Measurements from ENCODE around the gene EIF4G2. TPM values are rescaled to one million over a fixed set of nuclear protein-coding genes. Genes with fewer than 3 reads are reported as not detected.

The EIF4G2 gene
- total RNA-seq, 4 donors from 2014 or later = 587 to 866 (median 665) TPM

GRCh38 chr11:10847960-10848860, 39.5 kb upstream of the EIF4G2 start:
- peaks cover 0 to 18% of the 10 kb centered on the region in 2 donors for H3K36me3 ChIP-seq
- H3K4me3 ChIP-seq = no peak overlapping the region
- TF ChIP-seq CTCF (IDR thresholded peaks at IDR 0.05) = no peak
- no peak for TF ChIP-seq POLR2AphosphoS5 (IDR thresholded peaks at IDR 0.05)
- no peak for TF ChIP-seq POLR2A (IDR thresholded peaks at IDR 0.05)
- no peak for TF ChIP-seq EP300 (IDR thresholded peaks at IDR 0.05)
- H3K9me3 ChIP-seq = no peaks in the 10 kb centered on the region
- H3K4me1 ChIP-seq = peaks cover 0 to 32% (median 3%) of the 10 kb centered on the region in 3 donors
- 58 to 65% methylated on average over 2 to 3 of the region's 3 CpGs for WGBS, 2 donors (ENCODE audit: low coverage in 1 of 2)
- no peak for ATAC-seq
- H3K27me3 ChIP-seq = no peaks in the 10 kb centered on the region
- H3K27ac ChIP-seq = peak overlapping the region in 2 of 4 donors; percentile 8 to 36

- Histone ChIP-seq H3K36me3 (peaks cover 0 to 3% of the 10 kb centered on the region in 2 donors), H3K4me3 (no peak overlapping the region), H3K4me1 (peaks cover 0 to 27% (median 3%) of the 10 kb centered on the region in 3 donors), H3K27ac (no peak overlapping the region), H3K9me3 (no peaks in the 10 kb centered on the region), H3K27me3 (no peaks in the 10 kb centered on the region)
- no peak for ATAC-seq
- no peak for TF ChIP-seq CTCF (IDR thresholded peaks at IDR 0.05)
Measured at GRCh38 chr11:10846660-10847059, 37.9 kb upstream of the EIF4G2 start.

GRCh38 chr11:10845589-10845988, 36.9 kb upstream of the EIF4G2 start:
- Histone ChIP-seq H3K9me3 (no peaks in the 10 kb centered on the region), H3K36me3 (no peaks in the 10 kb centered on the region), H3K27ac (peak overlapping the region in 2 of 4 donors; percentile 30 to 38), H3K4me3 (no peak overlapping the region), H3K4me1 (peaks cover 0 to 27% (median 3%) of the 10 kb centered on the region in 3 donors), H3K27me3 (no peaks in the 10 kb centered on the region)
- 83 to 92% methylated on average over 1 of the region's 2 CpGs for WGBS, 2 donors (ENCODE audit: low coverage in 1 of 2)
- TF ChIP-seq POLR2A (IDR thresholded peaks at IDR 0.05) (no peak), POLR2AphosphoS5 (IDR thresholded peaks at IDR 0.05) (no peak), EP300 (IDR thresholded peaks at IDR 0.05) (no peak), CTCF (IDR thresholded peaks at IDR 0.05) (no peak)
- no peak for ATAC-seq

GRCh38 chr11:10844796-10845195, 36.1 kb upstream of the EIF4G2 start:
- no peak for ATAC-seq

More at GRCh38 chr11:10844796-10845195, 36.1 kb upstream of the EIF4G2 start:
- TF ChIP-seq POLR2A (IDR thresholded peaks at IDR 0.05) (no peak), EP300 (IDR thresholded peaks at IDR 0.05) (no peak), CTCF (IDR thresholded peaks at IDR 0.05) (no peak), POLR2AphosphoS5 (IDR thresholded peaks at IDR 0.05) (no peak)
- no peak overlapping the region for H3K4me3 ChIP-seq
- peaks cover 0 to 27% (median 3%) of the 10 kb centered on the region in 3 donors for H3K4me1 ChIP-seq
- no peaks in the 10 kb centered on the region for H3K9me3 ChIP-seq
- H3K27ac ChIP-seq = peak overlapping the region in 3 of 4 donors; percentile 21 to 38 (median 30)
- no peaks in the 10 kb centered on the region for H3K27me3 ChIP-seq
- H3K36me3 ChIP-seq = no peaks in the 10 kb centered on the region
